PFSK-1 (cell line): ENCODE measurements around the gene ETS2.

Experiments used
- FOXP2 ChIP-seq: optimal IDR thresholded peaks from 2 replicates; pipeline ENCODE3; 2011; ENCODE audit warnings: borderline replicate concordance, control low read depth, inconsistent platforms; ENCODE audit not compliant: insufficient read depth; ENCODE audit errors: extremely low read length, extremely low read depth
- POLR2AphosphoS5 ChIP-seq: IDR thresholded peaks from 2 replicates; pipeline ENCODE4 v1.6.1; 2012; ENCODE audit warnings: low read depth, mild to moderate bottlenecking, control low read depth, low read length, moderate library complexity
- SIN3A ChIP-seq: IDR thresholded peaks from 2 replicates; pipeline ENCODE4 v1.6.1; 2012; ENCODE audit warnings: mild to moderate bottlenecking, low read length, moderate library complexity, borderline replicate concordance; ENCODE audit not compliant: insufficient read depth
- TAF1 ChIP-seq: IDR thresholded peaks from 2 replicates; pipeline ENCODE4 v1.6.1; 2012; ENCODE audit warnings: low read length, control low read depth, borderline replicate concordance; ENCODE audit not compliant: insufficient read depth
- TF ChIP-seq, protein P1 (sequence below), 2 experiments: IDR thresholded peaks; 2 replicates each; pipeline versions ENCODE4 v1.6.1 to v1.8.0; 2011 to 2012; ENCODE audit warnings: low read depth in 2 of 2, low read length in 2 of 2, control low read depth in 1 of 2, inconsistent platforms in 1 of 2, mild to moderate bottlenecking in 1 of 2, moderate library complexity in 1 of 2; ENCODE audit not compliant: insufficient read depth in 1 of 2

Gene ETS2

DNA sequence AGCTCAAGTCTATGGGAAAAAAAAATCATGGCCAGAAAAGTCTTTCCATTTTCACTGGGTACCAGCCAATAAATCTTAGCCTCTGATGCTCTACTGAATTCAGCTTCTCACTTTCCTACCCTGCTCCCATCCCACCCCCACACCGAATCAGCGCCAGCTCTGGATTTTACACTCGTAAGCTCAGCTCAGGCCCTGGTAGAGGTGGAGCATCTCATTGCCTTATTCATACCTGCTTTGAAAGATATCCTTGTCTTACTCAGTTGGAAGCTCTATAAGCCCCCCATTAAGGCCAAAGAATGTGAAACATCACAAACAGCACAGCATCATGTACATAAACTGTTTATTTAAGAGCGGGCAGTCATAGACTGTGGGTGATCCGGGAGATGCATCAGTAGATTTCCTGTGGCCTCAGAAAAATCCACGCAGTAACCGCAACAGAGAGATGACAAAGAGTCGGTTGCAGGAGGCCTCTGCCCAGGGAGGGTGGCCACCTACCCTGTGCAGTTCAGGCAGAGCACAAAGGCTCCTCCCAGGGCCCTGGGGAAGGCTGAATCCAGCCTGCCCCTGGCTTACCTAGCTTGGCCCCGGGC is 36.4 kb upstream of the ETS2 start:
- TF ChIP-seq SIN3A: no peak
- no peak for TF ChIP-seq TAF1
- TF ChIP-seq, protein P1, sequence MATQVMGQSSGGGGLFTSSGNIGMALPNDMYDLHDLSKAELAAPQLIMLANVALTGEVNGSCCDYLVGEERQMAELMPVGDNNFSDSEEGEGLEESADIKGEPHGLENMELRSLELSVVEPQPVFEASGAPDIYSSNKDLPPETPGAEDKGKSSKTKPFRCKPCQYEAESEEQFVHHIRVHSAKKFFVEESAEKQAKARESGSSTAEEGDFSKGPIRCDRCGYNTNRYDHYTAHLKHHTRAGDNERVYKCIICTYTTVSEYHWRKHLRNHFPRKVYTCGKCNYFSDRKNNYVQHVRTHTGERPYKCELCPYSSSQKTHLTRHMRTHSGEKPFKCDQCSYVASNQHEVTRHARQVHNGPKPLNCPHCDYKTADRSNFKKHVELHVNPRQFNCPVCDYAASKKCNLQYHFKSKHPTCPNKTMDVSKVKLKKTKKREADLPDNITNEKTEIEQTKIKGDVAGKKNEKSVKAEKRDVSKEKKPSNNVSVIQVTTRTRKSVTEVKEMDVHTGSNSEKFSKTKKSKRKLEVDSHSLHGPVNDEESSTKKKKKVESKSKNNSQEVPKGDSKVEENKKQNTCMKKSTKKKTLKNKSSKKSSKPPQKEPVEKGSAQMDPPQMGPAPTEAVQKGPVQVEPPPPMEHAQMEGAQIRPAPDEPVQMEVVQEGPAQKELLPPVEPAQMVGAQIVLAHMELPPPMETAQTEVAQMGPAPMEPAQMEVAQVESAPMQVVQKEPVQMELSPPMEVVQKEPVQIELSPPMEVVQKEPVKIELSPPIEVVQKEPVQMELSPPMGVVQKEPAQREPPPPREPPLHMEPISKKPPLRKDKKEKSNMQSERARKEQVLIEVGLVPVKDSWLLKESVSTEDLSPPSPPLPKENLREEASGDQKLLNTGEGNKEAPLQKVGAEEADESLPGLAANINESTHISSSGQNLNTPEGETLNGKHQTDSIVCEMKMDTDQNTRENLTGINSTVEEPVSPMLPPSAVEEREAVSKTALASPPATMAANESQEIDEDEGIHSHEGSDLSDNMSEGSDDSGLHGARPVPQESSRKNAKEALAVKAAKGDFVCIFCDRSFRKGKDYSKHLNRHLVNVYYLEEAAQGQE (IDR thresholded peaks at IDR 0.05; ENCODE audit: insufficient read depth in 1 of 2, low read depth in 2 of 2, low read length in 2 of 2): no peak
- no peak for TF ChIP-seq FOXP2
- no peak for TF ChIP-seq POLR2AphosphoS5

DNA sequence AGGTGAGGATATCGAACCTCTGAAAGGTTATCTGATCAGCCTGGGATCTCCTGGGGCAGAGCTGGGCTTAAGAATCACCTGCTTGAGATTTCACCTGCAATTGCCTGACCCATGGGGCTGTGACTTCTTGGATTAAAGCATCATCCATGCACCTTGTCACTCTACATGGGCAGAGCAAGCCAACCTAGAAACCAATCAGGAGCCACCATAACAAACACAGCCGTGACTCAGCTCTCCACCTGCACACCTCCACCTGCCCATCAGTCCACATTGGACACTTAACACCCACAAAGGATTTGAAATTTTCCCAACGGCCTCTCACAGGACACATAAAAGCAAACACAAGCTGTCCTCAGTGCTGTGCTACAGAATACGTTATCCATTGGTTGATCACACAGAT is 35.1 kb upstream of the ETS2 start:
- TF ChIP-seq FOXP2: no peak
- TF ChIP-seq, protein P1 (IDR thresholded peaks at IDR 0.05; ENCODE audit: insufficient read depth in 1 of 2, low read depth in 2 of 2, low read length in 2 of 2): no peak
- no peak for TF ChIP-seq TAF1
- no peak for TF ChIP-seq POLR2AphosphoS5
- no peak for TF ChIP-seq SIN3A

DNA sequence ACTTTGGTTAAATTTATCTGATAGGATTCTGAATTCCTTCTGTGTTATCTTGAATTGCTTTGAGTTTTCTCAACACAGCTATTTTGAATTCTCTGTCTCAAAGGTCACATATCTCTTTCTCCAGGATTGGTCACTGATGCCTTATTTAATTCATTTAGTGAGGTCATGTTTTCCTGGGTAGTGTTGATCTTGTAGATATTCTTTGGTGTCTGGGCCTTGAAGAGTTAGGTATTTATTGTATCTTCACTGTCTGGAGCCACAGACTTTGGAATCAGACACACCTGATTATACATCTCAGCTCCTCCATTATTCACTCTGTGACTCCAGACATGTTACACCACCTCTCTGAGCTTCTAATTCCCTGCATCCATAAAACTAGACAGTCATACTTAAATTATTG is 34.2 kb upstream of the ETS2 start:
- TF ChIP-seq TAF1 (no peak), SIN3A (no peak), POLR2AphosphoS5 (no peak), FOXP2 (no peak)
- TF ChIP-seq, protein P1 (IDR thresholded peaks at IDR 0.05; ENCODE audit: insufficient read depth in 1 of 2, low read depth in 2 of 2, low read length in 2 of 2): no peak

DNA sequence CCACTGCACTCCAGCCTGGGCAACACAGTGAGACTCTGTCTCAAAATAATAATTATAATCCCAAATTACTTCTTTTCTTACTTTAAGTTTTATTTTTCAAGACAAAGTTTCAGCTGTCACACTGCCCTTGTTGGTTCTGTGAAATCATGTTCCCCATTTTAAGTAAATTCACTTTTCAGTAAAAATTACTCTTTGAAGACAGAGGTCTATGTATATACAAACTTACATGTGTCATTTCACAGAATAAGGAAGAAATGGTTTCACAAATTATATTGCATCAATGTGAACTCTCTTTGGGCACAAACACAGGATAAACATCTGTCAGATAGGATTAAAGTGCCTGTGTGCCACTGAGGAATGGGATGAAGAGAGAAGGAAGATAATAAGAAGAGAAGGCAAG is 33.1 kb upstream of the ETS2 start:
- TF ChIP-seq, protein P1 (IDR thresholded peaks at IDR 0.05; ENCODE audit: insufficient read depth in 1 of 2, low read depth in 2 of 2, low read length in 2 of 2): no peak
- TF ChIP-seq POLR2AphosphoS5: no peak
- TF ChIP-seq FOXP2: no peak
- TF ChIP-seq TAF1: no peak
- no peak for TF ChIP-seq SIN3A
